GM12891 (cell line): ENCODE results near the gene PYGL.

Source experiments
- DNase-seq: peaks from one replicate; pipeline ENCODE4 v3.0.0; 2011; ENCODE audit warnings: low spot score; ENCODE audit not compliant: insufficient read length
- FAIRE-seq: peaks from 2 replicates; lab custom pipeline; 2011; peaks lifted over from hg19 to GRCh38; lab: Jason Lieb, UNC
- PAX5 ChIP-seq: IDR thresholded peaks from 2 replicates; pipeline ENCODE4 v1.6.1; 2011; ENCODE audit warnings: low read length, moderate library complexity, mild to moderate bottlenecking; ENCODE audit not compliant: insufficient read depth, severe bottlenecking
- POLR2A ChIP-seq: IDR thresholded peaks from 2 replicates; pipeline ENCODE4 v1.6.1; 2011; ENCODE audit warnings: low read depth, low read length, control low read depth
- POLR2AphosphoS5 ChIP-seq: IDR thresholded peaks from 2 replicates; pipeline ENCODE4 v1.6.1; 2011; ENCODE audit warnings: low read depth, low read length, control low read depth
- POU2F2 ChIP-seq: IDR thresholded peaks from 2 replicates; pipeline ENCODE4 v1.6.1; 2011; ENCODE audit warnings: low read depth, mild to moderate bottlenecking, control low read depth, low read length, moderate library complexity
- SPI1 ChIP-seq: IDR thresholded peaks from 2 replicates; pipeline ENCODE4 v1.6.1; 2011; ENCODE audit warnings: low read depth, low read length, control low read depth
- TAF1 ChIP-seq: IDR thresholded peaks from 2 replicates; pipeline ENCODE4 v1.6.1; 2011; ENCODE audit warnings: low read depth, low read length, control low read depth

Gene PYGL

GRCh38 chr14:50860478-50861086, 83.7 kb downstream of the PYGL start:
- DNase-seq (peak; percentile 48), FAIRE-seq (peak; percentile 79)
- TF ChIP-seq SPI1 (no peak), TAF1 (no peak), POLR2A (no peak), PAX5 (no peak), POU2F2 (no peak), POLR2AphosphoS5 (no peak)

- no peak for FAIRE-seq
- DNase-seq: no peak
- TF ChIP-seq POU2F2: no peak
- no peak for TF ChIP-seq SPI1
- TF ChIP-seq TAF1: no peak
- no peak for TF ChIP-seq POLR2AphosphoS5
- no peak for TF ChIP-seq PAX5
- TF ChIP-seq POLR2A: no peak
Observed at GRCh38 chr14:50859296-50859624, 85.0 kb downstream of the PYGL start.

GRCh38 chr14:50856660-50857059, 87.6 kb downstream of the PYGL start:
- no peak for TF ChIP-seq TAF1
- no peak for TF ChIP-seq PAX5
- TF ChIP-seq POU2F2: no peak
- TF ChIP-seq POLR2AphosphoS5: no peak
- TF ChIP-seq SPI1: no peak
- DNase-seq (no peak), FAIRE-seq (no peak)

- FAIRE-seq (peak; percentile 56), DNase-seq (no peak)
- no peak for TF ChIP-seq POU2F2
- TF ChIP-seq POLR2A: no peak
- TF ChIP-seq POLR2AphosphoS5: no peak
- no peak for TF ChIP-seq TAF1
- no peak for TF ChIP-seq PAX5
- TF ChIP-seq SPI1: no peak
Observed at GRCh38 chr14:50855558-50855957, 88.7 kb downstream of the PYGL start.
